ENCODE measurements around the gene TFAP2A.

The TFAP2A gene

DNA sequence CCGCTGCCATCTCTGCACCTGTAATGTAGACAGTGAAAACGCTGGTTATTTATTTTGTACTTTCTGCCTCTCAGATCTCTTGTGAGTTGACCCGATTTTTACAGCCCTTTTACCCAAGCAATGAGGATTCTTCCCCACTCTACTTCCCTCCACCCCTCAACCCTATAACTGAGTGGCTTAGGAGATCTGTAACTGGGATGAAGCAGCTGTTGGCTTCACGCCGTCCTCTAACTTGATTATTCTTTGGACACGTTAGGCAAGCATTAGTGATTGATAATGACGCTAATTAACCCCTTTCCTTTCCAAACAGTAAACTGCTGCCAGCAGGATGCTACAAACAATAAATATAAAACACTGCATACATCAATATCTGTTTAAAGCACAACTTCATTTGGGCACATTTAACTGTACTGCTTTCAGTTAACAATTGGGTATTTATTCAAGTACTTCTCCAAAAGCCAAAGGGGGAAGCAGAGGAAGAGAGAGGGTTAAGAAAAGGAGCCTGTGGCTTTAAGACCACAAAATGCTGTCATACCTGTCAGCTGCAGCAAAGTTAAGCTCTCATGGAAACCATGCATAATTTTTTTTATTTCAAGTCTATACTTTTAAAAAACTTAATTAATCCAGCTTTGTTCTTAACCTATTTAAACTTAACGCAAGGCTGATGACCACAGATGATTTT, 21.2 kb downstream of the TFAP2A start:
- intact Hi-C loops (cut with micrococcal nuclease) = no loop called here
- Mint-ChIP-seq H3K4me3 (no peak overlapping the region), H3K9me3 (no peaks in the 10 kb centered on the region)

DNA sequence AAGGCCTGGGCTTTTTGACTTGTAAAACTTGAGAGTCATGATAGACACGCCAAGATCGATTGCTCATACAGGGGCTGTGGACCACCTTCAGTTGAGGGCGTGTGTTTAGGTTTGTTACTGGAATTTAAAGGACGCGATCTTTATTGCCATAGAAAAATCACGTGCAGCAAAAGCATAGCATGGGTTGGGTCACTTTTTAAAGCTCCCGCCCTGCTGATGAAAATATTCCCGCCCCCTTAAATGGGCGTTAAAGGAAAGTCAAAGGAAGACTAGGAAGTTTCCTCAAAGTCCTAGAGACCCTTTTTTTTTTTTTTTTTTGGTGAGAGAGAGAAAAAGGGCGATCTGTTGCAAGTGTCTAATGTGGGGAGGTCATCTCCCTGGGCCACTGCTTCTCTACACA, 23.1 kb downstream of the TFAP2A start:
- H3K9me3 Mint-ChIP-seq = no peaks in the 10 kb centered on the region
- no peak overlapping the region for H3K4me3 Mint-ChIP-seq

More for the DNA sequence above, 21.2 kb downstream of the TFAP2A start:
- Mint-ChIP-seq H3K27ac (no peak overlapping the region), H3K27me3 (peaks cover 95% of the 10 kb centered on the region), H3K36me3 (ENCODE audit: low read depth) (no peaks in the 10 kb centered on the region), H3K4me1 (ENCODE audit: low read depth) (no peaks in the 10 kb centered on the region)

DNA sequence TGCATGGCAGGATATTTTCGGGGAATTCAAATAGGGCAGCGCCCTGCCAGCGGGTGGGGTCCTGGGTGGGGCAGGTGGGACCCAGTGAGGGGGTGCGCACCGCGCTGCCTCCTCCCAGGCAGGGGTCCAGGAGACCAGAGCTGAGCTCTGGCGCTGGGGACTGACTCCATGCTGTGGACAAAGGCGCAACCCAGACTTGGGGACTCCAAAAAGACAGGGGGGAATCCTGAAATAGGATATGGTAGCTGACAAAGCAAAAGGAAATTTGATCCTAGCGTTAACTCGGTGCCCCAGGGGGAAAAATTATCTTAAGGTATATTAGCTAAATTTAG, 23.6 kb downstream of the TFAP2A start:
- no peaks in the 10 kb centered on the region for H3K36me3 Mint-ChIP-seq (ENCODE audit: low read depth)
- H3K4me3 Mint-ChIP-seq = no peak overlapping the region
- intact Hi-C loops (cut with micrococcal nuclease) = no loop called here
- H3K4me1 Mint-ChIP-seq (ENCODE audit: low read depth) = no peaks in the 10 kb centered on the region
- peaks cover 98% of the 10 kb centered on the region for H3K27me3 Mint-ChIP-seq
- no peaks in the 10 kb centered on the region for H3K9me3 Mint-ChIP-seq
- H3K27ac Mint-ChIP-seq = no peak overlapping the region

More for the DNA sequence above, 23.1 kb downstream of the TFAP2A start:
- no peak overlapping the region for H3K27ac Mint-ChIP-seq
- peaks cover 95% of the 10 kb centered on the region for H3K27me3 Mint-ChIP-seq
- intact Hi-C loops (cut with micrococcal nuclease) = no loop called here
- no peaks in the 10 kb centered on the region for H3K36me3 Mint-ChIP-seq (ENCODE audit: low read depth)
- no peaks in the 10 kb centered on the region for H3K4me1 Mint-ChIP-seq (ENCODE audit: low read depth)

DNA sequence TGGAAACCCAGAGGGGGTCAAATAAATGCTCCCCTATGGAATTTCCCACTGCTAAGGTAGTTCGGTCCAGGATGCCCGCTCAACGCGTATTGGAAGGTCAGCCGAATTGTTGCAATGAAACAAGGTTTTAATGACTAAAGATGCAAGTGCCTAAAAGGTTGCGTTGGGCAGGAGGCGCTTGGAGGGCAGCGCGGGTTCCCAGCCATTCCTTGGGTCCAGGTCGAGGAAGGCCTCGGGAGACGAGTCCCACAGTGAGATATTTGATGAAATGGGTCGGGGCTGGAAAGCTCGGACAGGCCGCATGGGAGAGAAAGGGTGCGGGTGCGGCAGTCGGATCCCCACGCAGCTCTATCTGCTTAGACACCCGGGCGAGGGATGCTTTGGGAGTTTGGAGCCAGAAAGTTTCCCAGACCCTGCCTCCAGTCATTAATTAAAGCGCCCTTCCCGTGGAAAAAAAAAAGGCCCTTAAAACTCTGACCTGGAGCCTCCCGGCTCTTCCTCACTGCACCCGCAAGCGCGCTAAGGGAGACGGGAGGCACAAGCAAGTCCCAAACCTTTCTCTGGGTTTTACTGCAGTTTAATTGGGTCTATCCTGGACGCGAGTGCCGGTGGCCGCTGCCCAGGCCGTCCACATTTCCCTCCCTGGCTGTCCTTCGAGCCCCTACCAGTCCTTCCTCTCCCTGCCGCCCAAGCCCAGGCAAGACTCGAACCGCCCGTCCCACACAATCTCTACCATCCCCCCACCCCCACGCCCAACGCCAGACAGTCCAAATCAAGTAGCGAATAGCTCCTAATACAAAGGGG, 24.2 kb downstream of the TFAP2A start:
- Mint-ChIP-seq H3K27me3 (peaks cover 98% of the 10 kb centered on the region), H3K27ac (no peak overlapping the region), H3K36me3 (ENCODE audit: low read depth) (no peaks in the 10 kb centered on the region), H3K4me1 (ENCODE audit: low read depth) (no peaks in the 10 kb centered on the region), H3K9me3 (no peaks in the 10 kb centered on the region), H3K4me3 (no peak overlapping the region)
- intact Hi-C loops (cut with micrococcal nuclease) = no loop called here

DNA sequence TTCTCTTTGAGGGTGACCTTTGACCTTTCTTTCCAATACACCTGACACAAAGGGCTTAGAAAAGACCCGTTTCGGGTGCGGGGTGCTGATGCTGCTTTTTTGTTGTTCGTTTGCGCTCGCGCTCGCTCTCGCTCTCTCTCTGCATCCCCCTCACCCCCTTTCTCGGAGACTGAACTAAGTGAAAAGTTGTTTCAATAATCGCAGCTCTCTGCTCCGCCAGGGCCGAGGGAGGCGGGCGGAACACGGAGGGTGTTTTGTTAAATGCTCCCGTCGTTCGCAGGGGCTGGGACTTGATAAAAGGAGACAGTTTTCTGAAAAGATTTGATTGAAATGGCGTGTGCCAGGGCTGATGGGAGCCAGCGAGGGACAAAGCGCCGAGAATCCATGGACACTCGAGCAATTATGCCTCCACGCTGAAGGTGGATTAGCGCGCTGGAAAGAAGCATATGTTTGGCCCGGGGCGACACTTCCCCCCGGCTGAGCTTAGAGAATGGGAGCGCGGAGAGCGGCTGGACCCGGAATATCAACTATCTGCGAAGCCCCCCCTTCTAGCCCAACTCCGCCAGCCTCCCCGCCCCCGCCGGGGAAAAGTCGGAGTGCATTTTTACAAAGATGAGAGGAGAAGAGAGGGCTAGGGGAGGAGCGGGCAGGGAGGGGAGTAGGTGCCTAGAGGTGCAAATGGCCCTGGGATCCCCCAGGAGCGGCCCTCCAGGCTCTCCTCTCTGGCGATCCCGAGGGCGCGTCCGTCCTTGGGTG, 25.0 kb downstream of the TFAP2A start:
- Mint-ChIP-seq H3K27ac (no peak overlapping the region), H3K27me3 (peaks cover 98% of the 10 kb centered on the region), H3K36me3 (ENCODE audit: low read depth) (no peaks in the 10 kb centered on the region), H3K4me1 (ENCODE audit: low read depth) (no peaks in the 10 kb centered on the region), H3K9me3 (no peaks in the 10 kb centered on the region), H3K4me3 (no peak overlapping the region)
- intact Hi-C loops (cut with micrococcal nuclease) = no loop called here

DNA sequence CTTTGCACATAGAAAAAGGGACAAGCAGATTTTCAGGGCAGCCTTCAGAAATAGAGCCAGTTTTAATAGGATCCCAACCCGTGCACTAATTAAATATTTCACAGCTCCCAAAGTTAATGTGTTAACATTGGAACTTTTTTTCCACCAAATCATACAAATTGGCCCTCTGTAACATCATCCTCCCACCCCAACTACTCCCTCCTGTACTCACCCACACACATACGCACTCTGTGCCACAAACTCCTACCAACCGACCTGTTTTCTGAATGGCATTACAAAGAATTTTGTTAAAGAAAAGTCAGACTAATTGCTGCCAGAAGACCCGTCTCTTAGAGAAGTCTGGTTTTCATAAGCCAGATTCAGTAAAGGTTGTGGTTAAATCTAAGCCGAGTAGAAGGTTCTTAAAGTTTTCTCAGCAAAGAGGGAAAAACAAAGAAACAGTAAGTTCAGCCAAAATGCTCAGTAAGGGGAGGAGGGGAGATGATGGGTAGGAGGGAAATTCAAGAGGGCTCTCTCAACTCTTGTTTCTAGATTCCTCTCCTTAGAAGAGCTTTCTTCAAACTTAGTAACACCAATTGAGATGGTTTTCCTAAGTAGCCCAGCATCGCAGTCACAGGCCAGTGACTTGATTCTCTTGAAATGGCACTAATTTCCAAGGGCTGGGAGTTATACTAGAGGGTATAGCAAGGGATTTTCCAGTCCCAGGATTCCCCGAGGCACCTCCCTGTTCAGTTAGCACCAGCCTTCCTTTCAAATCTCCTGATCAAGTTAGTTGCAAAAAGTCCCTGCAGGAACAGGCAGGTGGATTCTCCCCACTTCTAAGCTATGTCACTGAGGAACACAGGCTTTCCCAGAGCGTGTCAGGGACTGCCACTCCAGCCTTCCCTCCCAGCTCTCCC, 27.9 kb downstream of the TFAP2A start:
- Mint-ChIP-seq H3K4me3 (no peak overlapping the region), H3K9me3 (no peaks in the 10 kb centered on the region), H3K27me3 (peaks cover 99% of the 10 kb centered on the region), H3K36me3 (ENCODE audit: low read depth) (no peaks in the 10 kb centered on the region), H3K27ac (no peak overlapping the region), H3K4me1 (ENCODE audit: low read depth) (peaks cover 17% of the 10 kb centered on the region)
- intact Hi-C loops (cut with micrococcal nuclease) = no loop called here

DNA sequence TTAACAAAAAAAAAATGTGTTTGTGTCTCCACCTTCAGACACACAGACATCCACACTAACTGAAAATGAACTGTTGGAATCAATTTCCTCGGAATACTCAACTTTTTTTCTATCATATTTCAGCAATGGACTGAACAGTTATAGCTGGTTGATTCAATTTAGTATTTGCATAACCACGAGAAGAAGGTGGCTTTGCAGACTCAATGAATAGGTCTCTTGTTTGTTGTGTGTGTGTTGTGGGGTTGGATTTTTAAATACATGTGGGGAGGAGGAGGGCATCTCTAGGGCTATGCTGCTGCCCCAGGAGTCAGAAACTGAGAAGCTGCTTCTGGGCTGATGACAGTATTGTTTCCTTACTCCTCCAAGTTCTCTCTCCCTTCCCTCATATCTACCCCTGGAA, 28.7 kb downstream of the TFAP2A start:
- Mint-ChIP-seq H3K4me1 (ENCODE audit: low read depth) (peaks cover 17% of the 10 kb centered on the region), H3K27me3 (peaks cover 99% of the 10 kb centered on the region), H3K36me3 (ENCODE audit: low read depth) (no peaks in the 10 kb centered on the region), H3K27ac (no peak overlapping the region), H3K9me3 (no peaks in the 10 kb centered on the region), H3K4me3 (no peak overlapping the region)
- intact Hi-C loops (cut with micrococcal nuclease) = no loop called here

DNA sequence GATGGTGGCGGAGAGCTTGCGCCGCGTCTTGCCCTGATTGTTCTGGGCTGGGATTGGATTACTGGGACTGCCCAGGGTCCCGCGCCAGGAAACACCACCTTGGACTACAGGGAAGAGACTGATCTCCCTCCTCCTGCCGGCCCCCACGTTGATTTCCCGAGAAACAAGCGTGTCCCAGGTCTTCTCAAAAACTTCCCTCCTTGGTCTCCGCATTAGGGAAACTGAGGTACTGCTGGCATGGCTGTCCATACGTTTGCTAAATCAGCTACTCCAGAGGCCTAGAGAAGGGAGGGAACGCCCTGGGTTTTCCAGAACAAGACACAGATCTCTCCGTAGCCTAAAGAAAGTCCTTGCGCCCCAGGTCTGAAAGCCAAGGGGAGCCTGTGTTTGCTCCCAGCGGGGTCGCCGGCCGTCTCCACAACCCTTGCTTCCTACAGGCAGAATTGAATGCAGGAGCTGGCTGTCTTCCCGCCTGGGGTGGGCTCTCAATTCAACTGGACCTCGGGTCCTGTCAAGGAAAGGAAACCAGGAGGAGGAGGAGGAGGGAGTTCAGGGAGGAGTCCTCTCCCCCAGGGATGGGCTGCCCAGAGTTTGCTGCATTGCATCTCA, 29.2 kb downstream of the TFAP2A start:
- H3K27ac Mint-ChIP-seq = no peak overlapping the region
- peaks cover 99% of the 10 kb centered on the region for H3K27me3 Mint-ChIP-seq
- no peak overlapping the region for H3K4me3 Mint-ChIP-seq
- peaks cover 17% of the 10 kb centered on the region for H3K4me1 Mint-ChIP-seq (ENCODE audit: low read depth)
- intact Hi-C loops (cut with micrococcal nuclease) = no loop called here
- H3K36me3 Mint-ChIP-seq (ENCODE audit: low read depth) = no peaks in the 10 kb centered on the region
- H3K9me3 Mint-ChIP-seq = no peaks in the 10 kb centered on the region

DNA sequence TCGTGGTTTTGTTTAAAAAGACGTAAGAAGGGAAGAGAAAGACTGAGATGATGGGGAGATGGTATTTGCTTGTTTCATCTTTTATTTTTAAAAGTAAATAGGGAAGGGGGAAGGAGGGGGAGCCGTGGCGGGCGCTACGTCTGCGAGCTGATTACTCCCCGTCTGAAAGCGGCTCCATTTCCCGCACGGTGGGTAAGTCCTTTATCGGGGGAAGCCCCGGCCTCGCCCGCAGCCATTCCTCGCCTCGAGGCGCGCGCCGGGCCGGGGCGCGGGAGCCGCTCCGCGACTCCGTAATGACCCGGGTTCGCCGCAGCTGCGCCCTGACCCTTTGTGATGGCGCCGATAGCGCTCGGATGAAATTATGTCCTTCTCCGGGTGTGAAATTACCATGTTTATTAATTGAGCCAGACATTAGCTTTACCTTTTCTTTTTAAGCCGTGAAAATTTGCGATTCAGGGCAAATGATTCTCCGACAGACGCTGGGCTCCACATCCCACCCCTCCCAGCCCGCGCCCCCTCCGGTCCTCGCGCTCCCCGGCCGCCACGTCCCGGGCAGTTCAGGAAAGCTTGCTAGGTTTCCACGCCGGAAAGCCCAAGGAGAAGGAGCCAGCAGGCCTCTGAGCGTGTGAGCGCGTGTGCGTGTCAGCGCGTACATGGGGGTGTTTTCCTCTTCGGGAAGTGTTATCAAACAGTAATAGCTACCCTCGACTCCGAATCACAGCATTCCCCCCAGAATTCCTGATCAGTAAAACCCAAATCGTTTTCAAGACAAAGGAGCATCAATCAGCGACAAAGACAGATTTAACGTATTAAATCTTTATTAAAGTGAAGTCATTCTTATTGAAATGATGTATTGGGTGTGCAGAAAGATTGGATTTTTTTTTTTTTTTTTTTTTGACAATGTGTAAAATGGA, 30.0 kb downstream of the TFAP2A start:
- Mint-ChIP-seq H3K4me3 (no peak overlapping the region), H3K4me1 (ENCODE audit: low read depth) (peaks cover 17% of the 10 kb centered on the region), H3K27ac (no peak overlapping the region), H3K36me3 (ENCODE audit: low read depth) (no peaks in the 10 kb centered on the region), H3K27me3 (peaks cover 99% of the 10 kb centered on the region), H3K9me3 (no peaks in the 10 kb centered on the region)
- intact Hi-C loops (cut with micrococcal nuclease) = no loop called here

DNA sequence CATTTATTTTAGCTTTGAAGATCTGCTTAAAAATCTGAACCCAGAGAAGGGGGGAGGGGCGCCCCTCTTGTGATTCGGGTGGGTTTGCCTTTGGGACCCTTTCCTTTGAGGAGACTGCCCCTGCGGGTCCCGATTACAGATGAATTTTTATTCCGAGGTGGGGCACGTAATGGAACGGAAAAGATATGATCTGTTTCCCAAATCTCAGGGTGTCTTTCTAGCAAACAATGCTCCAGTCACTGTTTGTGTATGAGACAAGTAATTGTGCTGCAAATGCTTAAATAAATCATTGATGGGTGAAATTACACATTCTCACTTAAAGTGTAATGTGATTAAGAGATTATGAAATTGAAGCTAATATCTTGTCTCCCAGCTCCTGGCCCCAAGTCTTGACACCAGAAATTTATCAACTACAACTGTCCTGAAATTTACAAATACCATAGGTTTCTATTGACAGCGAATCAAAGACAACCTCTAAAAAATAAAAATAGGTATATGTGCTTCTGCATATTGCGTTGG, 30.7 kb downstream of the TFAP2A start:
- intact Hi-C loops (cut with micrococcal nuclease) = no loop called here
- Mint-ChIP-seq H3K4me3 (no peak overlapping the region), H3K9me3 (no peaks in the 10 kb centered on the region)

DNA sequence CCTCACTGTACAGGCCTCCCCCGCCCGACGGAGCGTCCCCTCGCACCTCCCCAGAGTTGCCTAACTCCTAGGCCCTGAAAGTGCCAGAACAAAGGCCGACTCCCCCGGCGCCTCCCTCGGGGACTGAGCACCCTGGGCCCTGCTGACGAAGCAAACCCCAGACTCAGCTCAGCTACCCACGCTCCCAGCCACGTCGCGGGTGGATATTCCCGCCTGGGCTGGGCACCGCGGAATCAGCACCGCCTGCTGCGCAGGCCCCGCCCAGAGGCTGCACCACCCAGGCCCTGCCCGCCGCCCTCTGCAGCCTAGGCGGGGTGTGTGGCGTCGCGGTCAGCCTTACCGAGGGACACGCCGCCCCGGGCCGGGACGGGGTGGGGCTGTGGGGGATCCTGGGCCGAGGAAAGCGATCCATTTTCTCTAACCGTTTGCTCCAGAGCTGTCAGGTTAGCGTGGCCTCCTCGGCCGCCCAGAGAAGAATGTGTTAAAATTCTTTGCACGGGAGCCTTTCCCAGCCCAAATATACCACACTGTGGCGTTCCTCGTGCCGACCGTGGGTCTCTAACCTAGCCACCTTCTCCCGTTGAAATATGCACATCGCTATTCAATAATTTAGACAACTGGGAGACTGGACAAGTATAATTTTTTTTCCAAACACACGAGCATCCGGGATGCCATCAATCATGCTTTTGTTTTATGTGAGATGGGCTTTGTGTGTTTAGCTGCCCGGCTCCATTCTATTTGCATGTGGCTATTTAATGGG, 31.4 kb downstream of the TFAP2A start:
- intact Hi-C loops (cut with micrococcal nuclease) = no loop called here
- Mint-ChIP-seq H3K36me3 (ENCODE audit: low read depth) (no peaks in the 10 kb centered on the region), H3K4me3 (no peak overlapping the region), H3K27ac (no peak overlapping the region), H3K27me3 (peaks cover 95% of the 10 kb centered on the region), H3K9me3 (no peaks in the 10 kb centered on the region), H3K4me1 (ENCODE audit: low read depth) (peaks cover 17% of the 10 kb centered on the region)

More for the DNA sequence above, 30.7 kb downstream of the TFAP2A start:
- no peaks in the 10 kb centered on the region for H3K36me3 Mint-ChIP-seq (ENCODE audit: low read depth)
- no peak overlapping the region for H3K27ac Mint-ChIP-seq
- H3K27me3 Mint-ChIP-seq = peaks cover 97% of the 10 kb centered on the region
- peaks cover 17% of the 10 kb centered on the region for H3K4me1 Mint-ChIP-seq (ENCODE audit: low read depth)

Data from dendritic cell treated with granulocyte-macrophage colony-stimulating factor and Interleukin-4, amounts not matched to agents 40 ng/mL and 50 ng/mL, for 4 days (primary cell).